ENCODE data around the gene VSIR. TPM values are rescaled to one million over a fixed set of nuclear protein-coding genes. Genes with fewer than 3 reads are reported as not detected.

The VSIR gene
- total RNA-seq, 4 donors from 2014 or later = 34.7 to 83.6 (median 61.6) TPM

- peaks cover 0 to 93% of the 10 kb centered on the region in 2 donors for H3K36me3 ChIP-seq
- WGBS, 2 donors (ENCODE audit: low coverage in 1 of 2) = 73% methylated on average over 4 of the region's 8 CpGs; no CpG with 5 or more reads in 1 of the 2 donors
- H3K4me1 ChIP-seq = peaks cover 0 to 96% (median 23%) of the 10 kb centered on the region in 3 donors
- no peak overlapping the region for H3K4me3 ChIP-seq
- peak overlapping the region in 3 of 4 donors; percentile 22 to 78 (median 60) for H3K27ac ChIP-seq
- H3K9me3 ChIP-seq = no peaks in the 10 kb centered on the region
- TF ChIP-seq POLR2A (IDR thresholded peaks at IDR 0.05) (no peak), EP300 (IDR thresholded peaks at IDR 0.05) (no peak), CTCF (IDR thresholded peaks at IDR 0.05) (no peak)
- no peaks in the 10 kb centered on the region for H3K27me3 ChIP-seq
- no peak for ATAC-seq
Measured at GRCh38 chr10:71753960-71754505, 19.3 kb downstream of the VSIR start.

- Histone ChIP-seq H3K36me3 (peaks cover 0 to 86% of the 10 kb centered on the region in 2 donors), H3K27ac (peak overlapping the region in 3 of 4 donors; percentile 22 to 78 (median 60)), H3K4me1 (peaks cover 0 to 96% (median 30%) of the 10 kb centered on the region in 3 donors), H3K4me3 (no peak overlapping the region), H3K9me3 (no peaks in the 10 kb centered on the region), H3K27me3 (no peaks in the 10 kb centered on the region)
- ATAC-seq = peak; percentile 25
- WGBS, 2 donors (ENCODE audit: low coverage in 1 of 2) = 70 to 88% methylated on average over 5 to 9 of the region's 15 CpGs
- TF ChIP-seq EP300 (IDR thresholded peaks at IDR 0.05) (no peak), POLR2A (IDR thresholded peaks at IDR 0.05) (no peak)
Measured at GRCh38 chr10:71753091-71753959, 20.0 kb downstream of the VSIR start.

- no peaks in the 10 kb centered on the region for H3K27me3 ChIP-seq
- H3K4me1 ChIP-seq = peaks cover 0 to 97% (median 35%) of the 10 kb centered on the region in 3 donors
- H3K4me3 ChIP-seq = no peak overlapping the region
- peaks cover 0 to 78% of the 10 kb centered on the region in 2 donors for H3K36me3 ChIP-seq
- no peak for ATAC-seq
- TF ChIP-seq EP300 (IDR thresholded peaks at IDR 0.05) = no peak
- no peak for TF ChIP-seq POLR2A (IDR thresholded peaks at IDR 0.05)
- no peak for TF ChIP-seq POLR2AphosphoS5 (IDR thresholded peaks at IDR 0.05)
- TF ChIP-seq CTCF (IDR thresholded peaks at IDR 0.05) = no peak
- no CpG with 5 or more reads among the region's 8 CpGs for WGBS, 2 donors (ENCODE audit: low coverage in 1 of 2)
- H3K27ac ChIP-seq = peak overlapping the region in 2 of 4 donors; percentile 12 to 78
- H3K9me3 ChIP-seq = no peaks in the 10 kb centered on the region
Measured at GRCh38 chr10:71752391-71753090, 20.8 kb downstream of the VSIR start.

- H3K4me1 ChIP-seq = peaks cover 0 to 97% (median 37%) of the 10 kb centered on the region in 3 donors
- no peaks in the 10 kb centered on the region for H3K9me3 ChIP-seq
Measured at GRCh38 chr10:71751515-71752224, 21.6 kb downstream of the VSIR start.

More at GRCh38 chr10:71751515-71752224, 21.6 kb downstream of the VSIR start:
- no peaks in the 10 kb centered on the region for H3K27me3 ChIP-seq
- no CpG with 5 or more reads among the region's 14 CpGs for WGBS, 2 donors (ENCODE audit: low coverage in 1 of 2)
- ATAC-seq = no peak
- no peak overlapping the region for H3K4me3 ChIP-seq
- no peak for TF ChIP-seq POLR2AphosphoS5 (IDR thresholded peaks at IDR 0.05)
- no peak for TF ChIP-seq POLR2A (IDR thresholded peaks at IDR 0.05)
- no peak for TF ChIP-seq EP300 (IDR thresholded peaks at IDR 0.05)
- TF ChIP-seq CTCF (IDR thresholded peaks at IDR 0.05) = no peak
- peaks cover 0 to 71% of the 10 kb centered on the region in 2 donors for H3K36me3 ChIP-seq
- H3K27ac ChIP-seq = peak overlapping the region in 1 of 4 donors; percentile 78
